ENCODE data around the gene ACTR6.

DNA sequence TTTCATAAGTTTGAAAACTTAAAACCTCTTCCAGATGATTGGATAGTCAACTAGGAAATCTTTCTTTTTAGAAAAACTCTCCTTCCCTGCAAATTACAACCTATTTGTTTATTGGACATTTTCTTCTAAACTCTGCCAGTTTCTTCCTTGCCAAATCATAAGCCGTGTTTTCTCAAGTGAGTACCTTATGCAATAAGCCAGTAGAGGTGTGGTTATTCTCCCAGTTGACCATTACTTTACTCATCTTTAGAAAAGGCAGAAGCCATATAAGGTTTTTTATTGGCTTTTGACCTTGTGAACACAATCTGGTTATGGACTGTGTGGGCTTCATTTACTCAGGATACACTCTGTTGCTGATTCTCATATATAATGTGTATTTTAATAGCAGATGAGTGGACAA lies 14.6 kb downstream of the ACTR6 start:
- no peak for TF ChIP-seq HDGF (IDR thresholded peaks at IDR 0.05; ENCODE audit: borderline replicate concordance)
- no peak for TF ChIP-seq ELF4 (IDR thresholded peaks at IDR 0.05)
- no peak for TF ChIP-seq LEF1 (IDR thresholded peaks at IDR 0.05; ENCODE audit: borderline replicate concordance)
- TF ChIP-seq FOXM1 (IDR thresholded peaks at IDR 0.05; ENCODE audit: borderline replicate concordance): no peak
- TF ChIP-seq PKNOX1 (IDR thresholded peaks at IDR 0.05): no peak
- no peak for TF ChIP-seq ARNT (IDR thresholded peaks at IDR 0.05)
- no peak for TF ChIP-seq FOXK2 (IDR thresholded peaks at IDR 0.05)
- TF ChIP-seq FOXA1 (IDR thresholded peaks at IDR 0.05): no peak
- no peak for TF ChIP-seq NFRKB (IDR thresholded peaks at IDR 0.05)
- no peak for TF ChIP-seq ZNF384 (IDR thresholded peaks at IDR 0.05)
- no peak for TF ChIP-seq L3MBTL2 (conservative IDR thresholded peaks at IDR 0.05)
- no peak for TF ChIP-seq SUZ12 (IDR thresholded peaks at IDR 0.05)
- TF ChIP-seq TARDBP (IDR thresholded peaks at IDR 0.05): no peak
- TF ChIP-seq BHLHE40 (IDR thresholded peaks at IDR 0.05; ENCODE audit: borderline replicate concordance): no peak

Measured in HEK293T (cell line).